A549 (cell line): ENCODE data around the gene GAN. TPM values are rescaled to one million over a fixed set of nuclear protein-coding genes. Genes with fewer than 3 reads are reported as not detected.
A peak's percentile ranks its signal among the peaks of the same experiment; 100 is the strongest.

ENCODE experiments used
- ATAC-seq, 2 experiments: fragments of 200-7000 bp in 1 of 2; fragments of >200 bp in 1 of 2; cut with Nextera tagmentation in 1 of 2; cut with Tn5 transposase in 1 of 2; 3 replicates each; pipeline versions ENCODE4 v1.8.0 to v1.9.1; 2018 to 2020; ENCODE audit warnings: mild to moderate bottlenecking in 1 of 2, moderate library complexity in 1 of 2
- CTCF ChIA-PET: fragments of 300-600 bp; sonication (Branson Sonifier 250); formaldehyde crosslinking; extraction: SDS; loops from one replicate; lab custom pipeline; 2021; ENCODE audit warnings: antibody characterized with exemption, inconsistent platforms; lab: Yijun Ruan, JAX
- POLR2A ChIA-PET: fragments of 350-600 bp; formaldehyde crosslinking; extraction: SDS; loops from one replicate; lab custom pipeline; 2021; ENCODE audit warnings: antibody characterized with exemption, inconsistent platforms; lab: Yijun Ruan, JAX
- DNase-seq, 2 experiments: peaks; one replicate each; pipeline versions ENCODE4 v3.0.0 to v3.0.0-alpha.2; 2011 to 2016; ENCODE audit warnings: low read depth in 1 of 2, low spot score in 1 of 2
- FAIRE-seq: peaks from 2 replicates; lab custom pipeline; 2011; peaks lifted over from hg19 to GRCh38; lab: Jason Lieb, UNC
- H3K27ac ChIP-seq, 2 experiments: fragments of >200 bp; sonication (Bioruptor Twin); formaldehyde crosslinking; 3 replicates each; pipeline ENCODE4 v1.5.1; 2016 to 2017
- H3K4me1 ChIP-seq: fragments of >200 bp; sonication (Bioruptor Twin); formaldehyde crosslinking; 3 replicates; pipeline ENCODE4 v1.6.1; 2016
- H3K4me2 ChIP-seq: fragments of >200 bp; sonication (Bioruptor Twin); formaldehyde crosslinking; 3 replicates; pipeline ENCODE4 v1.6.1; 2016
- H3K4me3 ChIP-seq: fragments of >200 bp; sonication (Bioruptor Twin); formaldehyde crosslinking; 3 replicates; pipeline ENCODE4 v1.5.1; 2016
- H3K9me3 ChIP-seq: fragments of >200 bp; sonication (Bioruptor Twin); formaldehyde crosslinking; 3 replicates; pipeline ENCODE4 v1.6.1; 2016
- ATOH8 ChIP-seq: fragments of 250-450 bp; sonication (Bioruptor Pico); IDR thresholded peaks from 2 replicates; pipeline ENCODE4 v1.5.0; 2020; ENCODE audit warnings: low read depth, mild to moderate bottlenecking, moderate library complexity
- CBX2 ChIP-seq: fragments of 200-600 bp; sonication (generic); IDR thresholded peaks from 2 replicates; pipeline ENCODE4 v1.6.1; 2016; ENCODE audit warnings: low read depth, mild to moderate bottlenecking, borderline replicate concordance
- EP300 ChIP-seq, 2 experiments: fragments of >200 bp; sonication (Bioruptor Twin); formaldehyde crosslinking; IDR thresholded peaks; 2 replicates in 1 of 2; 3 replicates in 1 of 2; pipeline ENCODE4 v1.6.1; 2016 to 2017
- ESRRA ChIP-seq: fragments of 150-350 bp; IDR thresholded peaks from 2 replicates; pipeline ENCODE4 v1.6.1; 2014; ENCODE audit warnings: mild to moderate bottlenecking, low read length, borderline replicate concordance
- FOSL2 ChIP-seq, 2 experiments: fragments of 450-650 bp in 1 of 2; fragments of >200 bp in 1 of 2; sonication (Bioruptor Twin) in 1 of 2; formaldehyde crosslinking; IDR thresholded peaks; 2 replicates each; pipeline versions ENCODE4 v1.5.0 to v1.6.1; 2016 to 2020; ENCODE audit warnings: mild to moderate bottlenecking in 1 of 2, moderate library complexity in 1 of 2
- FOXS1 ChIP-seq: fragments of 250-450 bp; sonication (Bioruptor Pico); IDR thresholded peaks from 2 replicates; pipeline ENCODE4 v1.5.0; 2020; ENCODE audit warnings: mild to moderate bottlenecking, moderate library complexity
- GATA3 ChIP-seq: IDR thresholded peaks from 2 replicates; pipeline ENCODE4 v1.6.1; 2012; ENCODE audit warnings: borderline replicate concordance
- HDAC2 ChIP-seq: fragments of 200-600 bp; sonication (generic); IDR thresholded peaks from 2 replicates; pipeline ENCODE4 v1.6.1; 2016
- HES2 ChIP-seq: fragments of >200 bp; sonication (Bioruptor Twin); formaldehyde crosslinking; IDR thresholded peaks from 2 replicates; pipeline ENCODE4 v1.6.1; 2016
- HOXB13 ChIP-seq: fragments of 250-450 bp; sonication (Bioruptor Pico); IDR thresholded peaks from 2 replicates; pipeline ENCODE4 v1.5.0; 2020; ENCODE audit warnings: low read depth, mild to moderate bottlenecking, moderate library complexity
- JUNB ChIP-seq: fragments of >200 bp; sonication (Bioruptor Twin); formaldehyde crosslinking; IDR thresholded peaks from 2 replicates; pipeline ENCODE4 v1.6.1; 2016
- KDM5A ChIP-seq: fragments of 200-600 bp; sonication (generic); IDR thresholded peaks from 2 replicates; pipeline ENCODE4 v1.6.1; 2016; ENCODE audit warnings: antibody characterized with exemption, mild to moderate bottlenecking
- MAFK ChIP-seq: fragments of 450-650 bp; IDR thresholded peaks from 2 replicates; pipeline ENCODE4 v1.6.1; 2014; ENCODE audit not compliant: partially characterized antibody
- MAZ ChIP-seq: fragments of 150-350 bp; IDR thresholded peaks from 2 replicates; pipeline ENCODE4 v1.6.1; 2014; ENCODE audit warnings: antibody characterized with exemption, low read depth, low read length, borderline replicate concordance
- MYC ChIP-seq: IDR thresholded peaks from 2 replicates; pipeline ENCODE4 v1.6.1; 2012; ENCODE audit warnings: mild to moderate bottlenecking, inconsistent platforms, low read length, improper control_type of control experiment, borderline replicate concordance
- NR3C1 ChIP-seq: fragments of >200 bp; sonication (Bioruptor Twin); formaldehyde crosslinking; IDR thresholded peaks from 3 replicates; pipeline ENCODE4 v1.6.1; 2017
- PHF8 ChIP-seq: fragments of 200-600 bp; sonication (generic); IDR thresholded peaks from 2 replicates; pipeline ENCODE4 v1.6.1; 2016; ENCODE audit warnings: low read depth, mild to moderate bottlenecking, antibody characterized with exemption, moderate library complexity, borderline replicate concordance
- RCOR1 ChIP-seq: fragments of 150-350 bp; IDR thresholded peaks from 2 replicates; pipeline ENCODE4 v1.6.1; 2014; ENCODE audit warnings: antibody characterized with exemption, low read length, low read depth
- SMC3 ChIP-seq: fragments of >200 bp; sonication (Bioruptor Twin); formaldehyde crosslinking; IDR thresholded peaks from 3 replicates; pipeline ENCODE4 v1.6.1; 2018; ENCODE audit warnings: inconsistent platforms
- TFCP2L1 ChIP-seq: fragments of 250-450 bp; sonication (Bioruptor Pico); IDR thresholded peaks from 2 replicates; pipeline ENCODE4 v1.5.0; 2021; ENCODE audit warnings: mild to moderate bottlenecking
- ZNF302 ChIP-seq: fragments of 250-450 bp; sonication (Bioruptor Pico); IDR thresholded peaks from 2 replicates; pipeline ENCODE4 v1.9.0; 2021; ENCODE audit warnings: inconsistent platforms, mild to moderate bottlenecking, moderate library complexity
- WGBS: methylation state at CpG from one replicate; pipeline ENCODE4 v1.1.6; 2017; ENCODE audit errors: missing lambda C conversion rate; 5-methylcytosine and 5-hydroxymethylcytosine counted together
- polyA plus RNA-seq, 4 experiments: library from polyadenylated mRNA; depleted of rRNA in 3 of 4; stranded (reverse); fragments of >200 nt; fragmentation: RNase III in 1 of 4; extraction: RNeasy Plus Mini Kit Qiagen cat#74134 plus additional on column Dnase treatment in 1 of 4; gene quantifications; 2 replicates in 3 of 4; 3 replicates in 1 of 4; pipeline ENCODE4 v1.2.3, GENCODE V29; 2011 to 2017

GAN gene
- polyA plus RNA-seq, 2 of the 4 experiments (the other 2 are of a cell fraction): 2.8 to 8.1 TPM

GRCh38 chr16:81307770-81308169 is 7.0 kb upstream of the GAN start:
- FAIRE-seq: no peak
- DNase-seq: no peak
- Histone ChIP-seq H3K9me3 (no peaks in the 10 kb centered on the region), H3K4me2 (no peak overlapping the region), H3K4me3 (no peak overlapping the region), H3K4me1 (peaks cover 12% of the 10 kb centered on the region), H3K27ac (no peak overlapping the region)
- WGBS: 88% methylated on average over 3 of the region's 3 CpGs
- no peak for ATAC-seq
- ChIA-PET CTCF (interaction anchor here (1.1 to 1.8 kb wide), 2 partner anchors 11 to 32 kb away, joined by 3 to 6 read pairs; no protein-coding TSS in a partner anchor), POLR2A (interaction anchor here (0.6 kb wide), 1 partner anchor 10 kb away, joined by 10 read pairs; no protein-coding TSS in a partner anchor)
- TF ChIP-seq SMC3 (no peak), JUNB (no peak), HES2 (no peak), HDAC2 (no peak)

- ChIA-PET POLR2A (no interaction called here), CTCF (interaction anchor here (1.0 to 1.8 kb wide), 5 partner anchors 25 to 233 kb away, joined by 3 to 5 read pairs (median 3); partner anchors contain the start of gene C16orf46)
- H3K27ac ChIP-seq: no peak overlapping the region
- H3K9me3 ChIP-seq: no peaks in the 10 kb centered on the region
- DNase-seq: no peak
- ATAC-seq: no peak
- TF ChIP-seq NR3C1 (no peak), CBX2 (no peak), ZNF302 (CRISPR knock-in tag) (no peak), MAFK (peak; percentile 79)
- H3K4me2 ChIP-seq: peak overlapping the region; percentile 38
- peaks cover 19% of the 10 kb centered on the region for H3K4me1 ChIP-seq
- FAIRE-seq: no peak
- H3K4me3 ChIP-seq: no peak overlapping the region
- WGBS: 28% methylated on average over 5 of the region's 5 CpGs
Measured at GRCh38 chr16:81310045-81310644, 4.6 kb upstream of the GAN start.

- DNase-seq (no peak), ATAC-seq (no peak), FAIRE-seq (no peak)
- no peak overlapping the region for H3K27ac ChIP-seq
- no peak overlapping the region for H3K4me2 ChIP-seq
- no peak overlapping the region for H3K4me3 ChIP-seq
- no peaks in the 10 kb centered on the region for H3K9me3 ChIP-seq
- CTCF ChIA-PET: interaction anchor here (1.3 kb wide), 1 partner anchor 22 kb away, joined by 3 read pairs; no protein-coding TSS in a partner anchor
- TF ChIP-seq GATA3 (no peak), RCOR1 (no peak), ESRRA (no peak), KDM5A (no peak), FOSL2 (IDR thresholded peaks at IDR 0.05) (no peak), FOSL2 (CRISPR knock-in tag; IDR thresholded peaks at IDR 0.05) (no peak), FOXS1 (CRISPR knock-in tag) (no peak), MAZ (no peak)
- peaks cover 27% of the 10 kb centered on the region for H3K4me1 ChIP-seq
- POLR2A ChIA-PET: no interaction called here
Measured at GRCh38 chr16:81311762-81312161, 3.0 kb upstream of the GAN start.

GRCh38 chr16:81313701-81314602 is 810 bp upstream of the GAN start:
- Histone ChIP-seq H3K9me3 (no peaks in the 10 kb centered on the region), H3K4me2 (peak overlapping the region; percentile 93), H3K4me3 (peak overlapping the region; percentile 76), H3K27ac (peak overlapping the region; percentile 83 to 89), H3K4me1 (peaks cover 36% of the 10 kb centered on the region)
- ATAC-seq (no peak; a peak in 1 of 6 replicates), FAIRE-seq (no peak), DNase-seq (no peak)
- TF ChIP-seq TFCP2L1 (CRISPR knock-in tag) (no peak), ATOH8 (no peak), FOSL2 (IDR thresholded peaks at IDR 0.05) (no peak), FOSL2 (CRISPR knock-in tag; IDR thresholded peaks at IDR 0.05) (no peak), PHF8 (peak; percentile 25; the same call in 1 of the 2 replicates), JUNB (no peak), HOXB13 (CRISPR knock-in tag) (no peak), MYC (no peak), EP300 (IDR thresholded peaks at IDR 0.05) (no peak)
- ChIA-PET CTCF (interaction anchor here (0.8 to 1.7 kb wide), 4 partner anchors 50 to 278 kb away, joined by 4 to 6 read pairs (median 4); partner anchors contain the start of gene ATMIN), POLR2A (interaction anchor here (0.7 to 1.4 kb wide), 9 partner anchors 18 to 420 kb away, joined by 3 to 11 read pairs (median 3); no protein-coding TSS in a partner anchor)
- 6% methylated on average over 16 of the region's 16 CpGs for WGBS
